Activated naive CD8-positive, alpha-beta T cell treated with anti-CD3 and anti-CD28 coated beads, Interleukin-2, amount 10 ng/mL, durations not matched to agents 7 days and 5 days (primary cell): ENCODE measurements around the gene PAOX. TPM values are rescaled to one million over a fixed set of nuclear protein-coding genes. Genes with fewer than 3 reads are reported as not detected.
A peak's percentile ranks its signal among the peaks of the same experiment; 100 is the strongest.

Experiments used
- ATAC-seq: fragments of 150-1000 bp; cut with Tn5 transposase; one replicate; pipeline ENCODE4 v1.10.0; 2021; ENCODE audit warnings: low read depth, moderate library complexity
- POLR2A ChIA-PET: fragments of 350-600 bp; sonication (Branson Sonifier 250); formaldehyde crosslinking; loops from one replicate; lab custom pipeline; 2021; ENCODE audit warnings: antibody characterized with exemption; lab: Charles Lee
- DNase-seq: peaks from one replicate; pipeline ENCODE4 v3.0.0; 2021
- H3K27ac Mint-ChIP-seq: one replicate; pipeline ENCODE4 v1.8.0; 2022; ENCODE audit warnings: mild to moderate bottlenecking, mixed read lengths
- H3K27me3 Mint-ChIP-seq: one replicate; pipeline ENCODE4 v1.8.0; 2022; ENCODE audit warnings: mild to moderate bottlenecking, moderate library complexity, mixed read lengths
- H3K36me3 Mint-ChIP-seq: one replicate; pipeline ENCODE4 v1.8.0; 2021; ENCODE audit warnings: mild to moderate bottlenecking, mixed read lengths
- H3K4me1 Mint-ChIP-seq: one replicate; pipeline ENCODE4 v1.8.0; 2021; ENCODE audit warnings: mixed read lengths
- H3K4me3 Mint-ChIP-seq: one replicate; pipeline ENCODE4 v1.8.0; 2022; ENCODE audit warnings: mild to moderate bottlenecking, moderate library complexity, mixed read lengths
- H3K9me3 Mint-ChIP-seq: one replicate; pipeline ENCODE4 v1.8.0; 2021; ENCODE audit warnings: mixed read lengths
- microRNA-seq: library from miRNA; unstranded; fragments of <30 nt; microRNA quantifications from one replicate; pipeline ENCODE4 v1.2.0, GENCODE V29; 2022
- total RNA-seq, 2 experiments: library from RNA; stranded (reverse); gene quantifications; one replicate each; pipeline ENCODE4 v1.2.3, GENCODE V29; 2021

PAOX gene
- total RNA-seq, 2 experiments from 2014 or later: 7.2 to 9.9 TPM

- peaks cover 15% of the 10 kb centered on the region for H3K4me1 Mint-ChIP-seq
- no peak for DNase-seq
- no peaks in the 10 kb centered on the region for H3K36me3 Mint-ChIP-seq
- POLR2A ChIA-PET: no interaction called here
- H3K9me3 Mint-ChIP-seq: no peaks in the 10 kb centered on the region
- no peak overlapping the region for H3K27ac Mint-ChIP-seq
- no peak overlapping the region for H3K4me3 Mint-ChIP-seq
- H3K27me3 Mint-ChIP-seq: peaks cover 10% of the 10 kb centered on the region
- ATAC-seq: no peak
These were observed 60.7 kb downstream of the PAOX start for GRCh38 chr10:133439517-133440461.

DNA sequence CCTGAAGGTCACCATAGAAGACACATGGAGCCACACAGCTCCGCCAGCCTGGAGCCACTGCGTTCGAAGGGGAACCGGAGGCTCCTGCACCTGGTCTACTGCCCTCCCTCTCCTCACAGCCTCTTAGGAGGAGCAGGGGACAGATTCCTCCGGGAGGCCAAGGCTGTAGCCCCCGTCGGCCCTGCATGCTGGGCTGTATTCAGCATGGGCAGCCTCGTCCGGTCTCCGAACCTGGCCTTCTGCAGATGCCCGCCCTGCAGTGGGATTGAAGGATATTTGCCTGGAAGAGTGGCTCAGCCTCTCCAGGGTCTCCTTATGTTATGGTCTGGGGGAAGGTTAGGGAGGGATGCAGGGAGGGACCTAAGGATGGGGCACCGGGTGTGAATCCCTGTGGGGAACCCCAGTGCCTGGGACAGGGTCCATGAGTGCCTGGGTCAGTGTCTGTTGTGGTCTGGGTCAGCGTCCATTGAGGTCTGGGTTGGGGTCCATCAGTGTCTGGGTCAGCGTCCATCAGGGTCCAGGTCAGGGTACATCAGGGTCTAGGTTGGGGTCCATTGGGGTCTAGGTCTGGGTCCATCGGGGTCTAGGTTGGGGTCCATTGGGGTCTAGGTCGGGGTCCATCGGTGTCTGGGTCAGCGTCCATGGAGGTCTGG lies 61.7 kb downstream of the PAOX start:
- ATAC-seq (no peak), DNase-seq (peak; percentile 20)
- POLR2A ChIA-PET: no interaction called here
- Mint-ChIP-seq H3K27ac (no peak overlapping the region), H3K4me1 (peaks cover 15% of the 10 kb centered on the region), H3K36me3 (peaks cover 6% of the 10 kb centered on the region), H3K27me3 (peaks cover 10% of the 10 kb centered on the region), H3K9me3 (peaks cover 3% of the 10 kb centered on the region), H3K4me3 (no peak overlapping the region)

Small RNA genes within 50 kb of the gene (microRNA-seq; reads per million reads assigned to microRNA genes)
- not detected for gene MIR3944

Other genes starting within 250 kb of the PAOX start
- gene KNDC1, start 219.0 kb upstream of the PAOX start, total RNA-seq: under 1 TPM; 0.36 to 0.40 TPM
- not detected for gene UTF1, start 149.0 kb upstream of the PAOX start, total RNA-seq
- under 1 TPM in 1 of 2 experiments, not detected in 1; 0.11 TPM for gene VENTX, start 141.4 kb upstream of the PAOX start, total RNA-seq
- 10 to 100 TPM; 90.8 to 91.0 TPM for gene ADAM8, start 102.4 kb upstream of the PAOX start, total RNA-seq
- gene TUBGCP2, start 70.4 kb upstream of the PAOX start, total RNA-seq: 10 to 100 TPM; 56.4 to 69.3 TPM
- 10 to 100 TPM; 44.5 to 47.4 TPM for gene ZNF511, start 70.3 kb upstream of the PAOX start, total RNA-seq
- gene CALY, start 42.4 kb upstream of the PAOX start, total RNA-seq: 1 to 10 TPM; 3.1 to 3.6 TPM
- not detected for gene PRAP1, start 31.9 kb upstream of the PAOX start, total RNA-seq
- gene FUOM, start 21.2 kb upstream of the PAOX start, total RNA-seq: 10 to 100 TPM; 15.4 to 17.3 TPM
- 10 to 100 TPM; 33.5 to 36.1 TPM for gene ECHS1, start 5.9 kb upstream of the PAOX start, total RNA-seq
- gene MTG1, start 14.9 kb downstream of the PAOX start, total RNA-seq: 10 to 100 TPM; 53.7 to 56.6 TPM
- not detected for gene SPRN, start 45.4 kb downstream of the PAOX start, total RNA-seq
- 1 to 10 TPM; 5.7 to 6.3 TPM for gene SCART1, start 74.7 kb downstream of the PAOX start, total RNA-seq
- gene CYP2E1, start 148.1 kb downstream of the PAOX start, total RNA-seq: under 1 TPM; 0.65 to 0.80 TPM
- 1 to 10 TPM; 2.1 to 2.3 TPM for gene SYCE1, start 186.3 kb downstream of the PAOX start, total RNA-seq
- not detected for gene FRG2B, start 247.5 kb downstream of the PAOX start, total RNA-seq